Left renal pelvis (tissue), 4 donors: ENCODE measurements around the gene PIGX. TPM values are rescaled to one million over a fixed set of nuclear protein-coding genes. Genes with fewer than 3 reads are reported as not detected.

Source experiments
- DNase-seq, 4 donors: peaks; one replicate each; pipeline ENCODE4 v3.0.0-alpha.2; 2013; ENCODE audit warnings: low read depth in 4 of 4, low spot score in 3 of 4
- polyA plus RNA-seq, 4 donors: library from polyadenylated mRNA; unstranded; fragments of 120-200 nt; gene quantifications; one replicate each; pipeline ENCODE4 v1.2.1, GENCODE V29; 2013; ENCODE audit not compliant: insufficient read length in 4 of 4

PIGX gene
- polyA plus RNA-seq, 4 donors: 30.1 to 34.3 (median 31.1) TPM

- no peak for DNase-seq
These were observed 42.2 kb downstream of the PIGX start for GRCh38 chr3:196754091-196754981.

DNA sequence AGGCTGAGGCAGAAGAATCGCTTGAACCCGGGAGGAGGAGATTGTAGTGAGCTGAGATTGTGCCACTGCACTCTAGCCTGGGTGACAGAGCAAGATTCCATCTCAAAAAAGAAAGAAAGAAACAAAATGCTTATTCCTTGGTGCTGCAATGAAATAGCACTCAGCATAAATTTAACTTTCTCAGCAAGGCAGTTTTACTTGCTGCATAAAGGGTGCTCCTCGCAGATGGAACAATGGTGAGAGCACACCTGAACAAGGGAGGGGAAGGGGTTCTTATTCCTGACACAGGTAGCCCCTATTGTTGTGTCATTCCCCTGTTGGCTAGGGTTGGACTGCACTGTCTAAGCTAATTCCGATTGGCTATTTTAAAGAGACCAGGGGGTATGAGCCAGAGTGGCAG, 44.6 kb downstream of the PIGX start:
- no peak for DNase-seq

- DNase-seq: no peak
These were observed 45.9 kb downstream of the PIGX start for GRCh38 chr3:196757876-196758739.

DNA sequence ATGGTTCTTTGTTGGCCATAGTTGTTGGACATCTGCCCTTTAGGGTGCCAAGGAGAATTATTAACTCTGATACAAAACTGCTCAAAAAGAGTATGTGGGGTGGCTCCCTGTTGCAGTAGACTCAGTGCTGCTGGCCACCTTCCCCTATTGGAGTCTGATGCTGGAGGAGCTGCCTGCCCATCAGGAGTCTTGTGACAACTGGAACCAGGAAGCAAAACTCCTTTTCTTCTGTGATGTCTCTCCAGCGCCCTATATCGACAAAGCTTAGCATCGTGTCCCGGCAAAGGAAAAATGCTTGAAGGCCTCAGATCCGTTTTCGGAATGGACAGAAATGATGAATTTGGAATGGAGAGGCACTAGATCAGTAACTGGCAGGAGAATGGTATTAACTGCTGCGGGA, 51.0 kb downstream of the PIGX start:
- DNase-seq: no peak

DNA sequence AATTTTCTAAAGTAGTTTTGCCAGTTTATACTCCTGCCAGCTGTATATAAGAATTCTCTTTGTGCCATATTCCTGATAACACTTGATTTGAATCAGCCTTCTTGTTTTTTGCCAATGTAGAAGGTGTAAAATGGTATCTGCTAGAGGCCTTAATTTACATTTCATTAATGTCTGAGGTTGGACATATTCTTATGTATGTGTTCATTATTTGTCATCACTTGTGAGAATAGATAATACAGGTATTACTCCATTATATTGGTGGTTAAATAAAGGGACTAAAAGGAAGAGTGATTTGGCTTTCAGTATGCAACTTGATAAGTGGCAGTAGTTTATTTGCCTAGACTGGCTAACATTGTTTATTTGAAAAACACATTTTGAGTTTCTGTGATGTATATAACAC, 53.3 kb downstream of the PIGX start:
- DNase-seq: no peak

- DNase-seq: no peak
These were observed 58.9 kb downstream of the PIGX start for GRCh38 chr3:196771067-196771466.

DNA sequence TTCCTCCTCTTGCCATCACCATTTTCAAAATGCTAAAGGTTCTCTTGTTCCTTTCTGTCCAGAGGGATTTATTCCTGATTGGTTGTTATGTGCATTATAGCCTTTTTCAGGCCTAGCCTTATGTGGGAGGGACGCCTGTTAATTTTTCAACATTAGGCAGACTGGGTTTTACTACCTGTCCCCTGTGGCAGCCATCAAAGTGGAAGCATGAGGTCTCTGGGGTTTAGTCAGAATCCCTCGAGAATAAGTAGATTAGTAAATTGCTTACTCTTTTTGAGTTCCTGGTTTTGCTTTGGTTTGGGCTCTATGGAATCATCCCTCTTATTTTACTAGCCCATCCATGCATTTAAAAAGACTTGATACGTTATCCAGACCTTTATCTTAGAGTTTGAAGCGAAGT, 59.9 kb downstream of the PIGX start:
- no peak for DNase-seq

GRCh38 chr3:196772897-196773296, 60.7 kb downstream of the PIGX start:
- DNase-seq: no peak

DNA sequence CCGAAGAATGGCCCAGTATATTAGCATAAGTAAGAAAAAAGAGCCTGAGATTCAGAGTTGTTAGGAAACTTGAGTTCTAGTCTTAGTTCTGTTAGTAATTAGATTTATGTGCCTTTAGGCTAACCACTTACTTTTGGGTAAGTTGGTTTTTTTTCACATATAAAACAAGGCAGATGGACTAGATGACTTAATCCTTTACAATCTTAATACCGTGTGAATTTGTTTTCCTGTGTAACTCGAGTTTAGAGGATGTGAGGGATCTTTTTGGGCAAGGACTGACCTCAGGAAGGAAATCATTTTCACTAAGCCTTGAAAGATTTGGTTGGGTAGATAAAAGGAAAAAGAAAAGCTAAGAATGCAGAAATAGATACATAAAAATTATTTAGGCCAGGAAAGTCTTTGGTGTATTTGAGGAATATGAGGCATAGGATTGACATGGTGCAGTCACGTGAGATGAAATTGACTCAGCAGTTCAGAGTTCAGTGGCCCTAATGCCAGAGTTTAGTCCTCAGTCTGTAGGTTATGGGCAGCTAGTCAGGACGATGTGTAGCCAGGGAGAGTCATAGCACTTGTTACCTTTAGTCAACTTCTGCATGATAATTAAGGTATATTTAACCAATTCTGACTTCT, 62.1 kb downstream of the PIGX start:
- DNase-seq: no peak

- DNase-seq: no peak
These were observed 62.8 kb downstream of the PIGX start for GRCh38 chr3:196774848-196775422.

GRCh38 chr3:196775938-196776337, 63.8 kb downstream of the PIGX start:
- DNase-seq: no peak

- peak in 1 of 4 donors; percentile 44 for DNase-seq
These were observed 65.7 kb downstream of the PIGX start for GRCh38 chr3:196777836-196778235.

DNA sequence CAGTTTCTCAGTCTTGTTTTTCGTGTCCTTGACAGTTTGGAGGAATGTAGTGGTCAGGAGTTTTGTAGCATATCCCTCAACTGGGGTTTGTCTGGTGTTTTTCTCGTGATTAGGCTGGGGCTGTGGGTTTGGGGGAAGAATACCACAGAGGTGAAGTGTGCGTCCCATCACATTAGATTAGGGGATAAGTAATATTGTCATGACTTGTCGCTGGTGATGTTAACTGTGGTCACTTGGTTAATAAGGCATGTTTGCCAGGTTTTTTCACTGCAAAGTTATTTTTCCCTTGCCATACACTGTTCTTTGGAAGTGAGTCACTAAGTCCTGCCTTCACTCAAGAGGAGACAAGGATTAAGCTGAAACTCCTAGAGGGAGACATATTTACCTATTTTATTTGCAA, 66.6 kb downstream of the PIGX start:
- DNase-seq: no peak

- no peak for DNase-seq
These were observed 70.3 kb downstream of the PIGX start for GRCh38 chr3:196782511-196782910.

Other genes starting within 250 kb of the PIGX start
- 10 to 100 TPM; 14.8 to 16.7 (median 15.8) TPM for gene RNF168, start 208.6 kb upstream of the PIGX start, polyA plus RNA-seq
- under 1 TPM in 1 of 4 donors, not detected in 3; 0.08 TPM for gene SMCO1, start 197.0 kb upstream of the PIGX start, polyA plus RNA-seq
- gene WDR53, start 143.8 kb upstream of the PIGX start, polyA plus RNA-seq: 10 to 100 TPM; 14.7 to 22.7 (median 16.6) TPM
- gene FBXO45, start 143.7 kb upstream of the PIGX start, polyA plus RNA-seq: 10 to 100 TPM; 14.5 to 20.5 (median 17.8) TPM
- 1 to 10 TPM; 2.8 to 5.6 (median 4.0) TPM for gene NRROS, start 72.7 kb upstream of the PIGX start, polyA plus RNA-seq
- gene CEP19, start 127 bp upstream of the PIGX start, polyA plus RNA-seq: 1 to 10 TPM; 4.8 to 6.2 (median 5.1) TPM
- 10 to 100 TPM; 53.3 to 94.0 (median 72.7) TPM for gene PAK2, start 27.5 kb downstream of the PIGX start, polyA plus RNA-seq
- gene SENP5, start 155.5 kb downstream of the PIGX start, polyA plus RNA-seq: 10 to 100 TPM; 20.1 to 32.0 (median 20.9) TPM
- gene NCBP2, start 230.2 kb downstream of the PIGX start, polyA plus RNA-seq: 100 to 1,000 TPM in 3 of 4 donors, 10 to 100 TPM in 1; 68.7 to 113 (median 106) TPM